CD4-positive, alpha-beta T cell treated with Interleukin-1 beta for 1 hour (primary cell): ENCODE results near the gene APOBR.
"Not testable (repeated sequence)": the region's sequence is repeated elsewhere in the genome, so short reads cannot be mapped to it uniquely, and the experiment has no call there.

ENCODE experiments used
- DNase-seq, 2 donors: peaks; one replicate each; pipeline ENCODE4 v3.0.0-alpha.2; 2020 to 2022

The APOBR gene, protein sequence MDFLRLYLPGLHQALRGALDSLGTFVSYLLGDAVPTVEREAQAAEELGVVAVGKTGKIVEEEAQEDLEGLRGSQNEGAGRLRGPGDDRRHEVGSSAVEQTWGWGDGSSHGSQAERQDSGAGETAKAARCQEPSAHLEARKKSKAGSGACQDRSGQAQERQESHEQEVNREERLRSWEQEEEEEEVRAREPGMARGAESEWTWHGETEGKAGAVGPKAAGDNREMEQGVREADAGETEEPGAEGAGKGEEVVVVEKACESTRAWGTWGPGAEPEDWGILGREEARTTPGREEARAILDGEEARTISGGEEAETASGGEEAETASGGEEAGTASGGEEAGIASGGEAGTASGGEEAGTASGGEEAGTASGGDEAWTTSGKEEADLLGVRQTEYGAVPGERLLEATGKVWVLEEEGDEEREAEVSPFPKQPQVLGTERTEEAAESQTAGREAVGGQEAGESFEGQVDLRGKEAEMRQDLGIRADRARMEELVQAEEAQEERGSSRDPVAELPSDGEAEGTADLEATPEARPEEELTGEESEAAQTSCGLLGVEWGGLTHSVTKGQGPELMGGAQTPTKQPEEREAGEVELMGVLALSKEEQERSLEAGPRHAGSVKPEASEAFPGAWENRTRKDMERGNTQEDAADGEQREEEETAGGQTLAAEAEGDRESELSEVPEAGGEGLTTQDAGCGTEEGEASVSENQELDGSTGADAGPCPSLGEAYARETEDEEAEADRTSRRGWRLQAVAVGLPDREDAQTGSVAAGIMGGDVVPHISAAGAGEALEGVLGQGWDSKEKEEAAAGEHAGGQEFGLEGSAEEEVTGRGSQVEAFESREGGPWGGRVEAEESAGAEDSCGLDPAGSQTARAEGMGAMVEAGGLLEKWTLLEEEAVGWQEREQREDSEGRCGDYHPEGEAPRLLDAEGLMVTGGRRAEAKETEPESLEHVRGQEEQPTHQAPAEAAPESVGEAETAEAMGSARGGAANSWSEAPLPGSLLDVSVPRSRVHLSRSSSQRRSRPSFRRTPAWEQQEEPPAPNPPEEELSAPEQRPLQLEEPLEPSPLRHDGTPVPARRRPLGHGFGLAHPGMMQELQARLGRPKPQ

DNA sequence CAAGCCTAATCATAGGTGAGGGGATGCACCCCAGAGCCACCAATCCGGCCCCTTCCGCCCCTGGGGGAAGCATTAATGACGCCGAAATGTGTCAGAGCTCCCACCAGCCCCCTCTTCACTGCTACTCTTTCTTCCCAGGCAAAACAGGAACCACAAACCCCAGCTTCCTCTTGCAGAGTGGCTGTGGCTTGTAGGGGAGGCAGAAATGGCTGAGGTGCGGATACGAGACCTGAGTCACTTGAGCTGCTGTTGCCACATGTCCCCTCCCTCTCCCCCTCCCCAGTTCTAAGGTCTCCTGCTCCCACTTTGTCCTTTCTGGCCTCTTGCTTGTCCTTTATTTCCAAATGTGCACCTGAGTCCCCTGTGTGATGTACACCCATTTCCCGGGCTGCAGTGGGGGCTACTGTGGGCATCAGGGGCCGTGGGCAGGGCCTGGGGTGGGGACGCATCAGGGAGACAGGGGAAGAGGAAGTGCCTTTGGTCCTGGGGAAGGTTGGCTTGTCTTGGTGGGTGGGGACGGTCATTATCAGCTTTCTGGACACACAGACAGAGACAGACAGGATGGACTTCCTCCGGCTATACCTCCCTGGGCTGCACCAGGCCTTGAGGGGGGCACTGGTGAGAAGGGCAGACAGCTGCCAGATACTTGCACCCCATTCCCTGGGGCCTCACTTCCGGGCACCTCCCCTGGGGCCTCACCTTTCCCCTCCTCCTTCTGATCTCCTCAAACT is at the start of gene APOBR:
Gene APOBR, plus strand, starts transcription at position 523 of the 731 bp plus-strand sequence. Its CDS starts 39 bp downstream, at position 562.
- DNase-seq: peak; percentile 91

- not testable (repeated sequence) for DNase-seq
Measured at GRCh38 chr16:28446388-28446787, 48.1 kb upstream of the APOBR start.

- DNase-seq: not testable (repeated sequence)
Measured at GRCh38 chr16:28447081-28447480, 47.4 kb upstream of the APOBR start.

- DNase-seq: no peak
Measured at GRCh38 chr16:28473714-28474265, 20.7 kb upstream of the APOBR start.

- DNase-seq: no peak
Measured at GRCh38 chr16:28475221-28475620, 19.2 kb upstream of the APOBR start.

- DNase-seq: no peak
Measured at GRCh38 chr16:28477311-28477920, 17.0 kb upstream of the APOBR start.

DNA sequence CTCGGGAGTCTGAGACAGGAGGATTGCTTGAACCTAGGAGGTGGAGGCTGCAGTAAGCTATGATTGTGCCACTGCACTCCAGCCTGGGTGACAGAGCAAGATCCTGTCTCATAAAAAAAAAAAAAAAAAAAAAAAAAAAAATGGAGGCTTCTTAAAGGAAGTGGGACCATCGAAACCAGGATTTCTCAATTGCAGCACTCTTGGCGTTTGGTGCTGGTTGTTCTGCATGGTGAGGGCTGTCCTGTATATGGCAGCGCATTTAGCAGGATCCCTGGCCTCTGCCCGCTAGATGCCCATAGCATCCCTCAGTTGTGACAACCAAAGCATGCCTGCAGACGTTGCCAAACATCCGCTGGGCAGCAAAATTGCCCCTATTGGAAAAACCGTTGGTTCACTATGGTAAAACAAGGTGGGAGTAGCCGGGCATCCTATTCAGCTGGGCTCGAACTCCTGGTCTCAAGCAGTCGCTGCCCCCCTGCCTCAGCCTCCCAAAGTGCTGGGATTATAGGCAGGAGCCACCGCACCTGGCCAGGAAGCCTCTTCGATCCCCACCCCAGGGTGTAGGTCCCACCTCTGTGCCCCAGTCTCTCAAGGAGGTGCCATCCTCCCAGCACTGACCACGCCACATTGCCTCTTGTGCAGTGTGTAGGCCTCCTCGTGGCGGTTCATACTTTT is 15.8 kb upstream of the APOBR start:
- DNase-seq: no peak

GRCh38 chr16:28482026-28482425 is 12.4 kb upstream of the APOBR start:
- no peak for DNase-seq

GRCh38 chr16:28483361-28483760 is 11.1 kb upstream of the APOBR start:
- not testable (repeated sequence) for DNase-seq

- DNase-seq: no peak
Measured at GRCh38 chr16:28486266-28486665, 8.2 kb upstream of the APOBR start.

DNA sequence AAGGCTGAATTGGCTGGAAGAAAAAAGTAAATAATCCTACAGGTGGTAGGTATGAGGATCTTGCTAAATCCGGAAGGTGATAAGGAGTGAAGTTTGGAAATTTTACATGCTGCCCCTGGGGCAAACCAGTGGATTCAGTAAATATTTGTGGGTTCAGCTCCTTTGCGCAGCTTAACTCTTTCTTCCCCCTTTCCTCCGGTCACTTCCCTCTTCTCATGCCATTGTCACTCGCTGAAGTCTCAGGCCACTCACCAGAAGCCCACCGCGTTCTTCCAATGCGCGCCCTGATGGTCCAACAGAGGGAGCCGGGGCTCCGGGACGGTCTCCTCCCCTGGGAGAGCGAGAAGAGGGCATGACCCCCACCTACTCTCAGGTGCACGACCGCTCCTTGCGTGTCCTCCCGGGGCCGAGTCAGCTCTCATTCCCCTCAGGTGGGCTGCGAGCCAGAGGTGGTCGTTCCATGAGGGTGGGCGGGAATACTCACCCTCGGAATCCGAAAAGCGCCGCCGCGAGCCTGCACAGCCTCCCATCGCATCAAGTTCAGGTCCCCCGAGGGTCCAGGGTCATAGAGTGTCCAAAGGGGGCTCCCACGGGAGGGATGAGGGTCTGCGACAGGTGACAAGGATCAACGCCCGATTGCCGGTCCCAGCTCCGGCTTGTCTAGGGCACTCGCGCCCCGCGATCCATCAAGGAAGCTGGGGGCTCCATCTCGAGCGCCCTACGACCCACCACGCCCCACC is 3.0 kb upstream of the APOBR start:
- DNase-seq: no peak

DNA sequence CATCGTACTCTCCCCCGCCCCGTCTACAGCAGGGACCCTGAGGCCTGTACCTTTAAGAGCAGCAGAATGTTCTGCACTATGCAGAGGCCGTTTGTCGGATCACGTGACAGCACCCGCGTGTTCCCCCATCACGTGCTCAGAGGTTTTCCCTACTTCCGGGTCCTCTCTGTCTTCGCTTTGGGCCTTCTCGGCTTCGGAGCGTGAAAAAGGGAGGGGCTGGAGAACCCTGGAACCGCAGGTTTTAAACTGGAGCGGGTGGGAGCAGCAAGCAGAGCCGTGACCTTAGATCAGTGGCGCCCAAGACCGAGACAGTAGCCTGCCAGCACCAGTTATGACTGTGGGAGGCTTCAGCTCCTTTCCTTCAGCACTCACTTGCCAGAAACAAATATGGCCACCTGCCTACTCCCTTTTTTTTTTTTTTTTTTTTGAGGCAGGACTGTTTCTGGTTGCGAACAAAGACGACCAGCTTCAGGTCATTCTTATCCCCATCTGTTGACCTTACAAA is 2.4 kb upstream of the APOBR start, which contains the start of gene CLN3:
Gene CLN3, minus strand, starts transcription at position 105 of the 505 bp plus-strand sequence. CDS start 315 bp downstream, outside the sequence.
- DNase-seq: peak; percentile 89 to 91

DNA sequence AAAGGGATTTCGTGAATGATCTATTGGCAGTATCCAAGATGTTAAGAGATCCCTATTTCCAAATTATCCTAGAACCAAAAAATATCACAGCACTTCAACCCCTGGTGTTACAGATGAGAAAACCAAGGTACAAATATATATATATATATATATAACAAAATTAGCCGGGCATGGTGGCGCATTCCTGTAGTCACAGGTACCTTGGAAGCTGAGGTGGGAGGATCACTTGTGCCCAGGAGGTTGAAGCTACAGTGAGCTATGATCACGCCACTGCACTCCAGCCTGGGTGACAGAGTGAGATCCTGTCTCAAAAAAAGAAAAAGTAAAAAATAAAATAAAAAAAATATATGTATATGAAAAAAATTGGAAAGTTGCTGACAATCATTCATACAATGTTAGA is 1.9 kb upstream of the APOBR start:
- DNase-seq: no peak

DNA sequence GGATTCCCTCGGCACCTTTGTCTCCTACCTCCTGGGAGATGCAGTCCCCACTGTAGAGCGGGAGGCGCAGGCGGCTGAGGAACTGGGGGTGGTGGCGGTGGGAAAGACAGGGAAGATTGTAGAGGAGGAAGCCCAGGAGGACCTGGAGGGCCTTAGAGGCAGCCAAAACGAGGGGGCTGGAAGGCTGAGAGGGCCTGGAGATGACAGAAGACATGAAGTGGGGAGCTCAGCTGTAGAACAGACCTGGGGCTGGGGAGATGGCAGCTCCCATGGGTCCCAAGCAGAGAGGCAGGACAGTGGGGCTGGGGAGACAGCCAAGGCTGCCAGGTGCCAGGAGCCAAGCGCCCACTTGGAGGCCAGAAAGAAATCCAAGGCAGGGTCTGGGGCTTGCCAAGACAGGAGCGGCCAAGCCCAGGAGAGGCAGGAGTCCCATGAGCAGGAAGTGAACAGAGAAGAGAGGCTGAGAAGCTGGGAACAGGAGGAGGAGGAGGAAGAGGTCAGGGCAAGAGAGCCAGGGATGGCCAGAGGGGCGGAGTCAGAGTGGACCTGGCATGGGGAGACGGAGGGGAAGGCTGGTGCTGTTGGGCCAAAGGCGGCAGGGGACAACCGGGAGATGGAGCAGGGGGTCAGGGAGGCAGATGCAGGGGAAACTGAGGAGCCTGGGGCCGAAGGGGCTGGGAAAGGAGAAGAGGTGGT is 803 bp downstream of the APOBR start:
- no peak for DNase-seq

- no peak for DNase-seq
Measured at GRCh38 chr16:28495795-28496749, 1.6 kb downstream of the APOBR start.

- no peak for DNase-seq
Measured at GRCh38 chr16:28496844-28497243, 2.4 kb downstream of the APOBR start.

DNA sequence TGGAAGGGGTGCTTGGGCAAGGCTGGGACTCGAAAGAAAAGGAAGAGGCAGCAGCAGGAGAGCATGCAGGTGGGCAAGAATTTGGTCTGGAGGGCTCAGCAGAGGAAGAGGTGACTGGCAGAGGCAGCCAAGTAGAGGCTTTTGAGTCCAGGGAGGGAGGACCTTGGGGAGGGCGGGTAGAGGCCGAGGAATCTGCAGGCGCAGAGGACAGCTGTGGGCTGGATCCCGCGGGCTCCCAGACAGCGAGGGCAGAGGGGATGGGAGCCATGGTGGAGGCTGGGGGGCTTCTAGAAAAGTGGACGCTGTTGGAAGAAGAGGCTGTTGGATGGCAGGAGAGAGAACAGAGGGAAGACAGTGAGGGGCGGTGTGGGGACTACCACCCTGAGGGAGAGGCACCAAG is 2.9 kb downstream of the APOBR start:
- DNase-seq: no peak
